DMS 273 (cell line): ENCODE measurements around the gene CDHR3.
A peak's percentile ranks its signal among the peaks of the same experiment; 100 is the strongest.

ENCODE experiments used
- DNase-seq: peaks from one replicate; lab custom pipeline; 2025; ENCODE audit not compliant: unreplicated experiment; lab: John Stamatoyannopoulos, UW

CDHR3 gene

GRCh38 chr7:106021151-106022067 lies 58.3 kb downstream of the CDHR3 start:
- peak; percentile 59 for DNase-seq

- peak; percentile 88 for DNase-seq
Observed at GRCh38 chr7:106022193-106022821, 59.2 kb downstream of the CDHR3 start.

- DNase-seq: no peak
Observed at GRCh38 chr7:106023369-106024322, 60.6 kb downstream of the CDHR3 start.

GRCh38 chr7:106026101-106026500 lies 63.0 kb downstream of the CDHR3 start:
- DNase-seq: no peak

GRCh38 chr7:106029451-106029850 lies 66.4 kb downstream of the CDHR3 start:
- no peak for DNase-seq

GRCh38 chr7:106029941-106030340 lies 66.9 kb downstream of the CDHR3 start:
- DNase-seq: no peak

GRCh38 chr7:106031300-106032035 lies 68.4 kb downstream of the CDHR3 start:
- DNase-seq: peak; percentile 94

- no peak for DNase-seq
Observed at GRCh38 chr7:106032295-106032694, 69.2 kb downstream of the CDHR3 start.

- DNase-seq: no peak
Observed at GRCh38 chr7:106033735-106034134, 70.7 kb downstream of the CDHR3 start.

GRCh38 chr7:106034383-106034782 lies 71.3 kb downstream of the CDHR3 start:
- DNase-seq: no peak

GRCh38 chr7:106035568-106035967 lies 72.5 kb downstream of the CDHR3 start:
- no peak for DNase-seq

- DNase-seq: no peak
Observed at GRCh38 chr7:106036004-106036403, 72.9 kb downstream of the CDHR3 start.

GRCh38 chr7:106037489-106038176 lies 74.6 kb downstream of the CDHR3 start:
- DNase-seq: peak; percentile 68

GRCh38 chr7:106038289-106038688 lies 75.2 kb downstream of the CDHR3 start:
- DNase-seq: no peak

- DNase-seq: no peak
Observed at GRCh38 chr7:106038916-106039315, 75.9 kb downstream of the CDHR3 start.

- no peak for DNase-seq
Observed at GRCh38 chr7:106039486-106040060, 76.5 kb downstream of the CDHR3 start.

- DNase-seq: peak; percentile 87
Observed at GRCh38 chr7:106041140-106041717, 78.2 kb downstream of the CDHR3 start.

GRCh38 chr7:106042196-106042611 lies 79.1 kb downstream of the CDHR3 start:
- DNase-seq: no peak

GRCh38 chr7:106045139-106045538 lies 82.1 kb downstream of the CDHR3 start:
- no peak for DNase-seq
